Renal cortical epithelial cell (primary cell): ENCODE results near the gene IP6K1. TPM values are rescaled to one million over a fixed set of nuclear protein-coding genes. Genes with fewer than 3 reads are reported as not detected.
"Not testable (repeated sequence)": the region's sequence is repeated elsewhere in the genome, so short reads cannot be mapped to it uniquely, and the experiment has no call there.

ENCODE experiments used
- DNase-seq: peaks from one replicate; pipeline ENCODE4 v3.0.0-alpha.2; 2011; ENCODE audit warnings: low read depth
- total RNA-seq: library from RNA; depleted of rRNA; stranded (reverse); fragments of >200 nt; gene quantifications from 2 replicates; pipeline ENCODE4 v1.2.3, GENCODE V29; 2014

IP6K1 gene
- total RNA-seq, 1 donor from 2014 or later = 78.5 TPM

DNA sequence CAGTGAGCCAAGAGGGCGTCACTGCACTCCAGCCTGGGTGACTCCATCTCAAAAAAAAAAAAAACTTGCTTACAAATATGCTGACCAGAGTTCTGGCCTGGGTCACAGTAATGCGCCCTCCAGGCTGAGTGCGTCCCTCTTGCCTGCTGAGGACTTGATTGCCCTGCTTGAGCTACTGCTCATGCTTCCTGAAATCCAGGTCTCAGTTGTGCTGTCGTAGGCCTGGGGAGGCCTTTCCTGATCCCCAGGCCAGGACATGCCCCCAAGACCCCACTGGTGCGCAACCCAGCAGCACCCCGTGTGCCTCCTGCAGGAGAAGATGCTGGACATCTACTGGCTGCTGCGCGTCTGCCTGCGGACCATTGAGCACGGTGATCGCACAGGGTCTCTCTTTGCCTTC, 74.2 kb downstream of the IP6K1 start:
- no peak for DNase-seq

DNA sequence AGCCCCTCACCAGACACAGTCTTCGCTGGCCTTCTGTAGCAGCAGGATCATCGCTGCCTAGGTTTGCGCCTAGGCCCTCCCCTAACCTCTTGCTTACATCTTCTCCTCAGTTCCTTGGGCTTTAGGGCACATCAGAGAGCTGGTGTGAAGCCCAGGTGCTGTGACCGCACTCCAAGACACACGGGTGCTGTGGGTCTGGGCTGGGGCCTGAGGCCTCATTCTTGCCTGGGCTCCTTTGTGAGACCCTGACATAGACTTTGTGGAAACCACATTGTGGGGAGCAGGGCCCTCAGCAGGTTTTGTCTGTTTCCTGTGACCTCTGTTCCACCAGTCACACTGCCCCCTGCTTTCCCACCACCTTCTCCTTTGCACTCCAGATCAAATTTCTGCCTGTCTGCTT, 74.9 kb downstream of the IP6K1 start:
- no peak for DNase-seq

DNA sequence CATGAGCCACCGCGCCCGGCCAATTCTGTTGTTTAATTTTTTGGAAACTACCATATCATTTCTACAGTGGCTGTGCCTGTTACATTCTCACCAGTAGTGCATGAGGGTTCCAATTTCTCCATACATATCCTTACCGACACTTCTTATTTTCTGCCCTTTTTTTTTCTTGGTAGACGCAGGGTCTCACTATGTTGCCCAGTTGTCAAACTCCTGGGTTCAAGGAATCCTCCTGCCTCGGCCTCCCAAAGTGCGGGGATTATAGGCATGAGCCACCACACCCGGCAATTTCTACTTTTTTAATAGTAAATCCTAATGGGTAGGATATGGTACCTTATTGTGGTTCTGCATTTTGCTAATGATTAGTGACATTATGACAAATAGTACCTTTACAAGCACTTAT, 76.5 kb downstream of the IP6K1 start:
- DNase-seq = no peak

DNA sequence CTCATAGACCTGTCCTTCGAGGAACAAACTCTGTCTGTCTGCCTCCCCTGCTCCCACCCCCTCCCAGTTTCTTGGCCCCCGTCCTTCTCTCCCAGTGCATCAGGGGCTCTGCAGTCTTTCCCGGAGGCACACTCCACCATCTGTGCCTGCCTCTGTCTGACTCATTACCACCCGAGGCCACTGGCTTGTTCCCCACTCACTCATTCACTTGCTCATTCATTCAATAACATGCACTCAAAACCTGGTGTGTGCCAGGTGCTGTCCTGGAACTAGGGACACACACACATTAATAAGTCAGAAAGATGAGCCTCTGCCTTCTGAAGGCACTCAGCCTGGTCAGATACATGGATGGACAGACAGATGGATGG, 79.2 kb downstream of the IP6K1 start:
- DNase-seq = no peak

DNA sequence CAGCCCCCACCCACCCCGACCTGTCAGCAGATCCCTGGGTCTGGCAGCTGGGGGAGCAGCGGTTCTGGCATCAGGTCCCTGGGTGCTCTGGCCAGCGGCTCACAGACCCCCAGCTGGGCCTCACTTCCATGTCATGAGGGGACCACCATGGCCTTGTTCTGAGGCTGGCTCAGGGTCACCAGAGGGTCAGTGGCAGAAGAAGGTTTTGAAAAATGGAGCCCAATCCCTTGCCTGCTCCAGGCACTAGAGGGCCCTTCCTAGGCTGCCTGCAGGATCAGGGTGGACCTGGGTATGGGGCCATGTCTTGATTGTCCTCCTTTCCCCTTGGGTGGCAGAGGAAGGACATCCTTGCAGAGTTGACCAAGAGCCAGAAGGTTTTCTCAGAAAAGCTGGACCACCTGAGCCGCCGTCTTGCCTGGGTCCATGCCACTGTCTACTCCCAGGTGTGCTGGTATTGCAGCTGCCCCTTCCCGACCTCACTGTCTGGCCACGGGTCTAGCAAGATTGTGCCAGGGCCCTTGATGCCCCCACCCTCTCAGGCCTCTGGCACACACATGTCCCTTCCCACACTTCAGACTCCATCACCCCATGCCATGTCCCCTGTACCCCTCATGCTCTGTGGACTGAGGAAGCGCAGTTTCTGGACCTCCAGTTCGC, 79.8 kb downstream of the IP6K1 start:
- no peak for DNase-seq

DNA sequence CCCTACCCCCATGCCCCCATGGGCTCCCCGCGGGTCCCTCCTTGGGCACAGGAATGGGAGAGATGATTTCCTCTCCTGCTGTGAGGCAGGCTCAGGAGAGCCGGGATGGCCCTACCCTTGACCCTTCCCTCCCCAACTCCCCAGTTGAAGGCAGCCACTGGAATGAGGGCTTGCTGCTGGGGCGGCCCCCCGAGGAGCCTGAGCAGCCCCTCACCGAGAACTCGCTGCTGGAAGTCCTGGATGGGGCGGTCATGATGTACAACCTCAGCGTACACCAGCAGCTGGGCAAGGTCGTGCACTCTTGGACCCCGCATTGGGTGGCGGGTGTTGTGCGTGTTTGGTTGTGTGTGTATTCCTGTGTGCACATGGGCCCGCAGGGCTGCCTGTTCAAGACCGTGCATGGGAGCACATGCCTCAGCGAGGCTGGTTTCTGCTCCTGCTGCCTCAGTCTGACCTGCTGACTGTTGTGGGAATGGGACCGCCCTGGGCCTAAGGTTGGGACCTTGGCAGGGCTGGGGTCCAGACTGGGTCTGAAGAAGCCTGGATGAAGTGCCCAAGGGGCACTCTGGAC, 80.9 kb downstream of the IP6K1 start:
- DNase-seq = no peak

DNA sequence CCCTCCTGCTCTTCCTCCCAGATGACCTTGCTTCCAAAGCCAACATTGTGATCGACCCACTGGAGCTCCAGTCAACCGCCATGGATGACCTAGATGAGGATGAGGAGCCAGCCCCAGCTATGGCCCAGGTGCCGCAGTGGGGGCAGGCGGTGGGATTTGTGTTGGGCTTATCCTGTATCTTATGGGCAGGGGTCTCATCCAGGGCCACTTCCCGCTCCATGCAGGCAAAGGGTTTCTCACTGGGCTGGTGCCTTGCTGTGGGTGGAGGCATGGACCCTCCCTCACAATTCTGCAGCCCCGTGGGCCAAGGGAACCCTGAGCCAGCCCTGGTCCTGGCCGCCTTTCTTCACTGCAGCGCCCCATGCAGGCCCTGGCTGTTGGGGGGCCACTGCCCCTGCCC, 81.7 kb downstream of the IP6K1 start:
- no peak for DNase-seq

DNA sequence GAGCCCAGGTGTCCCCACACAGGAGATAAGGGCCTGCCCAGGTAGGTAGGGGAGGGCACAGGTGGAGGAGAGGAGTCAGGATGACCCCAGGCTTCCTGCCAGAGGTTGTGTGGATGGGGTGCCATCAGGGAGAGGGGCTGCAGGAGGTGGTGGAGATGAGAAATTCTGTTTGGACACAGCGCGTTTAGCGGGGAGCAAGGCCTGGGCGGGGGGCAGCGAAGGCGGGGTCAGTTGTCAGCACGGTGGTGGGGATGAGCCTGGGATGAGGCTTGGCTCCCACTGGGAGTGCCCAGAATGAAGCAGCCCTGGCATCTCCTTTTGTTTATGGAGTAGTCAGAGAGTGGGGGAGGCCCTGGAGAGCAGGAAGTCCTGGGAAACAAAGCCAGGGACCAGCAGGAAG, 82.4 kb downstream of the IP6K1 start:
- no peak for DNase-seq

DNA sequence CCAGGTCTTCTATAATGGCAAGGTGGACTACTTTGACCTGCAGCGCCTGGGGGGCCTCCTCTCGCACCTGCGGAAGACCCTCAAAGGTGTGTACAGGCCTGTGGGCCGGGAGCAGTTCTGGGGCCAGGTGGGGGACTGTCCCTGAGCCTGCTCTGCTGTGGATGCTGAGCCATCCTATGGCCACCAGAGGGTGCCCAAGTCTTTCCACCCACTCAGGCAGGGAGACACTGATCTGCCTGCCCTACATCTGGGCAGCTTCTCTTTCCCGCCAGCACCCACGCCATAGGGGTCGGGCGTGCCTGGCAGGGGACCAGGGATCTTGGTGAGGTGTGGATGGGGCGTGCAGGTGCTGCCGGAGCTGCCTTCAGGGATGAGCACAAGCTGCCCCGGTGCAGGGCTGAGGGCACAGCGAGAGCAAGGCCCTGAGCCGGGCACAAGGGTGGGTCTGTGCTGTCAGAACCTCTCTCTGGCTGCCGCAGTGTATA, 82.9 kb downstream of the IP6K1 start:
- peak; percentile 47 for DNase-seq

DNA sequence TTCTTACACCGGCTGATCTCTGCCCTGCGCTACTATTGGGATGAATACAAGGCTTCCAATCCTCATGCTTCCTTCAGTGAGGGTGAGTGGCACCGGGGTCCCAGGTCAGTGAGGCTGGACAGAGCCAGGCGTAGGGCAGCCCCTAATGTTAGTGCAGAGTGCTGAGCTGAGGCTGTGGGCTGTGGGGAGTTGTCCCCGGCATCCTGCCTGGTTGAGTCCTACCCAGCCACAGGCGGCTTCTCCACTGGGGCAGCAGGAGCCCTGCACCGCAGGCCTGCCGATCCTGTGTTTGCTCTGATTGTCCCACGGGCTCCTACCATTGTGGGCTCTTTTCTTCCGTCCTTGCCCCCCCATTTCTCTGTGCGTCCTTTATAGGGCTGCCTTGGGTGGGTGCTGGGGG, 83.7 kb downstream of the IP6K1 start:
- DNase-seq = no peak

DNA sequence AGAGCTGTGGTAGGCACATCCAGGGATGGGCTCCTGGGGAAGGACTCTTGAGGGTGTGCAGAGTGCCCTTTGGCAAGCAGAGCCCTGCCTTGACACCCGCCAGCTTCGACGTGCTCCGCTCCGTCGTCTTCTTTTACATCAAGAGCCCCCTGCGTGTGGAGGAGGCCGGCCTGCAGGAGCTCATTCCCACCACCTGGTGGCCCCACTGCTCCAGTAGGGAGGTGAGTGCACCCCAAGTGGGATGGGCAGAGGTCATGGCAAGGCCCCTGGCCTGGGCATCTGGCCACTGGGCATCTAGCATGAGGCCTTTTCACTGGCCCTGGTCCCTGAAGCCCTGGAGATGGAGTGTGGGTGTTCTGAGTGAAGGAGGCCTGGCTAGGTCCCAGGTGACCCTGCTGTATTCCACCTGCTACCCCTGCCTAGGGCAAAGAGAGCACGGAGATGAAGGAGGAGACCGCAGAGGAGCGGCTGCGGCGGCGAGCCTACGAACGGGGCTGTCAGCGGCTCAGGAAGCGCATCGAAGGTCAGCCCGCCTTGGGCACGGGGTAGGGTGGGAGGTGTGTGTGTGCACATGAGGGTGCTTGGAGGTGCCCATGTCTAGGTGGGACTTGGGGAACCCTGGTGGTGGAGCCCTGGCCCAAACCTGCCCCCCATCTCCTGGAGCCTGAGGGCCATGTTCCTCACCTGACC, 84.8 kb downstream of the IP6K1 start:
- no peak for DNase-seq

DNA sequence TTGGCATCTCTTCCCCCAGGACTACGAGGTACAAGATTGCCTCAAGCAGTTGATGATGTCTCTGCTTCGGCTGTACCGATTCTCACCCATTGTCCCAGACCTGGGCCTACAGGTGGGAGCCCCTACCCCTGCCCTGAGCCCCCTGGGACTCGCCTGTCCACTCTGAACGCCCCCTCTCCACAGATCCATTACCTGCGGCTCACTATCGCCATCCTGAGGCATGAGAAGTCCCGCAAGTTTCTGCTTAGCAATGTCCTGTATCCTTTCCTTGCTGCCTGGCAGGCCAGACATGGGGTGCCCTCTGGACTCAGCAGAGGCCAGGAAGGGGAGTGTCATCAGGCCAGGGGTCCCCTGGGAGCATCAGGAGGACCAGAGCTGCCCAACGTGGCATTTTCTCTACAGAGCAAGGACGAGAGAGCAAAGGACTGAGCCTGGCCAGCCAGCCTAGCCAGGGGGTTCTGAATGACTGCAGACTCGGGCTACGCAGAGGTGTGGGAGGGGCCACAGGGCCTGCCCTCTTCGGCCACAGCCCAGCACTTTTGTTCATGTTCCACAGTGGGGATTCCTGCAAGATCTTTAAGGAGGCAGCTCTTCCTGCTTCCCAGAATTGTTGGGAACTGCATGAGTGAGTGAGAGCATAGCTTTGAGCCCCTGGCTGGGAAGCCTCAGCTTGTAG, 85.8 kb downstream of the IP6K1 start:
- no peak for DNase-seq

DNA sequence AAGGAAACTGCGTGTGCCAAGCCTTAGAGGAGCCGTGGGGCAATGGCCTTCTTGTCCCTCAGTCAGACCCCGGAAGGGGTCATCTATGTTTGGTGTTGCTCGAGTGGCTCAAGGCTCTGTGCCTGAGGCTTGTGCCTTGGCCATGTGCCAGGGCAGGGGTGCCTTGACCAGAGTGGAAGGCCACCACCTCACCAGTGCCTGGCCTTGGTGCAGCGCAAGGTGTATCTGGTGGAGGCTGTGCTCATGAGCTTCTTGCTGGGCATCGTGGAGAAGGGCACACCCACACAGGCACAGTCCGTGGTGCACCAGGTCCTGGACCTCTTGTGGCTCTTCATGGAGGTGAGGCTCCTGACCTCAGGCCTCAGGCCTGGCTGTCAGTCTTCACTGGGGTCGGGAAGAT, 86.3 kb downstream of the IP6K1 start:
- no peak for DNase-seq

DNA sequence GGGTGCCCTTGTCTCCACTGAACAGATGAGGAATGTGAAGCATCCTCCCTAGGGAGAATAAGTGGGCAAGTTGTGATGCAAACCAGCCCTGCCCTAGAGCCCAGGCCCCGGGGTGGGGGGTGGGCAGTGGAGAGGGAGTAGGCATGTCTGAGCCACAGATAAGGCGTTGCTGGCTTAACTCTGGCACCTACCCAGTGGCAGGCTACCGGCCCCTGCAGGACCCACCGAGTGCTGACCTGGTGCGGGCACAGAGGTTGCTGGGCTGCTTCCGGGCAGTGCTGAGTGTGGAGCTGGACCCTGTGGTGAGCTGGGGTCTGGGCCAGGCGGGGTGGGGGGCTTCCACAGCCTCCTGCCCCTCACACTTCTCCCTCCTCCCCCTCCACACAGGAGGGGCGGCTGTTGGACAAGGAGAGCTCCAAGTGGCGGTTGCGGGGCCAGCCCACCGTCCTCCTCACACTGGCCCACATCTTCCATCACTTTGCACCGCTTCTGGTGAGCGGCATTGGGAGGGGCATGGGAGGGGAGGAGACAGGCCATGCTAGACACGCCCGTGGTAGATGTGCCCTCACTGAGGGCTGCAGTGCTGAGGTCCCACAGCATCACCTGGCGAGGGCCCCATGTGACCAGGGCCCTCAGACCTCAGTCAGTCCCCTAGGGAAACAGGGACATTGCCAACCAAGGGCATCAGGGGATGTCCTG, 86.9 kb downstream of the IP6K1 start:
- DNase-seq = no peak

DNA sequence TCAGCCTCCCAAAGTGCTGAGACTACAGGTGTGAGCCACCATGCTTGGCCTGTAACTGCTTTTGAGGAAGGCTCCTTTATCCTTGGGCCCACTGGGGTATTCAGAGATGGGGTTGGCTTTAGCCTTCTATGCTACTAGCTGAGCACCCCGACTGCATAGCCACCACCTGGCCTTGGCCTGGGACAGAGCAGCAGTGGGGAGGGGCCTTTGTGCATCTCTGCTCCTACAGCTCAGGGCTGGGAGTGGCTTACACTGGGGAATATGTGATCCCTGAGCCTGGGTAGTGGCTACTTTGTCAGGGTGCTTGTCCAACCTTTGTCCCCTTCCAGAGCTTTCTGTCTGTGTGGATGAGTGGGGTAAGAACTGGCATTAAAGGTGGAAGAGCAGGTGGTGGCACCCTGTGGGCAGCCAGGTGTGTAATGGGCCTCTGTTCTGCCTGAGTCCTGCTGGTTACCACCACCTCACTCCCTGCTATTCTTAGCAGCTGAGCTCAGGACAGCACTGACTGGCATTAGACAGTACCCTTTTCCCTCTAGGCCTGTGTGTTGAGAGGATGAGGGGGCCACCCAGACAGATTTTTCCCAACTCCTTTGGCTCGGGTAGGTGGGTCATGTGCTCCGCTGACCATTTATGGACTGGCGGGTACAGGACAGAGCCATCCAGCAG, 90.9 kb downstream of the IP6K1 start:
- not testable (repeated sequence) for DNase-seq

DNA sequence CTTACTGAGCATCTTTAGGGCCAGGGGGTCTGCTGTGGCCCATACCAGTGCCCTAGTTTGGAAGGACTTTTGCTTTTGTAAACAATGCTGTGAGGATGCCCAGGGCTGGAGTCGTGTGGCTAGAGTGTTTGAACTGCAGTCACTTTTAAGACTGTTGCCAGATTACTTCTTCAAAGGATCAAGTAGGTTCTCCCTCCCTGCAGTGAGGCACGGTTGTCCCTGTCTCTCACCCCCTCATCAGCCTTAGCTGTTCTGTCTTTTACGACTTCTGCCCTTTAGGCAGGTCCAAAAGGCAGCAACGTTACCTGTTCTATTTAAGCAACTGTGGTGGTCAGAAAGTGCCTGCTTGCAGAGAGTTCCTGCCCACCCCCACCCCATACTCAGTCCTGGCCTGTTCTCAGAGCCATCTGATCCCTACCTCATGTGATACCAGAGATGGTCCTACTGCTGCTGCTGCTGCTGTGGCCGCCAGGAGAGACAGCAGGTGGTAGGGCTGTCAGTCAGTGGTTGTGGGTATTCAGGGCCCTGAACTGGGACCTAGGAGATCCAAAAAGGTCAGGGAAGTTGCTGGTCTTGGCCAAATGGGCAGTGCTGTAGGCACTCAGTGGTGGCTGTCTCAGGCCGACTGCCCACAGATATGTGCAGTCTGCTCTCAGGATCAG, 91.8 kb downstream of the IP6K1 start:
- not testable (repeated sequence) for DNase-seq

DNA sequence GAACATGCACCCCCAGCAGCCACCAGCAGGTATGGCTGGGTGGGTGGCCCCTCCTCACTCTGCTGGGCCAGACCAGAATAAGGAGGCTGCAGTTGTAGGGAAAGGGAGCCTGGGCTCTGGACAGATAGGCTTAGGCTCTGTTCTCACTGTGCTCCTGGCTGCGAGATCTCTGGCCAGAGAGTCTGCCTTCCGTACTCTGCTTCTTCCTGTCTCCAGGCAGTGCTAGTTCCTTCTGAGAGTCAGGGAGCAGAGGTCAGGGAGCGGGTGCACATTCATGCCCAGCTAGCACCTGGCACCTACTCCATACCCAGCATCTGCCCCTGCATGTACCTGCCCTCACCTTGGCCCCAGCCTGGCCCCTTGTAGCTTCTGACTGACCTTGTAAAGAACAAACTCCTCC, 94.9 kb downstream of the IP6K1 start:
- not testable (repeated sequence) for DNase-seq

DNA sequence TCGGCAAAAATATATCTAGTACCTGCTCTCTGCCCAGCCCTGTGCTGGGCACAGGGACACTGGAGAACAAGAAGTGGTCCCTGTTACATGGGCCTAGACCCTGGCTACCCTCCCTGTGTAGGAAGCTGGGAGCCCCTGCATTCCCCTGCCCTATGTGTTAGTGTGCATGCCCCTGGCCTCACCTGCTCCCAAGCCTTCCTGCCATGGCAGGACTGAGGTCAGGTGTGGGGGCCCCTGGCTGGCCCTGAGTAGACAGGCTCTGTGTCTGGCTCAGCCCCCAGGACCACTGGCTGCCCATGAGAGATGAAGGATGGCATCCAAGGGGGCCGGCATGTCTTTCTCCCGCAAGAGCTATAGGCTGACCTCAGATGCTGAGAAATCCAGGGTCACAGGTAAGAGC, 95.5 kb downstream of the IP6K1 start:
- not testable (repeated sequence) for DNase-seq

DNA sequence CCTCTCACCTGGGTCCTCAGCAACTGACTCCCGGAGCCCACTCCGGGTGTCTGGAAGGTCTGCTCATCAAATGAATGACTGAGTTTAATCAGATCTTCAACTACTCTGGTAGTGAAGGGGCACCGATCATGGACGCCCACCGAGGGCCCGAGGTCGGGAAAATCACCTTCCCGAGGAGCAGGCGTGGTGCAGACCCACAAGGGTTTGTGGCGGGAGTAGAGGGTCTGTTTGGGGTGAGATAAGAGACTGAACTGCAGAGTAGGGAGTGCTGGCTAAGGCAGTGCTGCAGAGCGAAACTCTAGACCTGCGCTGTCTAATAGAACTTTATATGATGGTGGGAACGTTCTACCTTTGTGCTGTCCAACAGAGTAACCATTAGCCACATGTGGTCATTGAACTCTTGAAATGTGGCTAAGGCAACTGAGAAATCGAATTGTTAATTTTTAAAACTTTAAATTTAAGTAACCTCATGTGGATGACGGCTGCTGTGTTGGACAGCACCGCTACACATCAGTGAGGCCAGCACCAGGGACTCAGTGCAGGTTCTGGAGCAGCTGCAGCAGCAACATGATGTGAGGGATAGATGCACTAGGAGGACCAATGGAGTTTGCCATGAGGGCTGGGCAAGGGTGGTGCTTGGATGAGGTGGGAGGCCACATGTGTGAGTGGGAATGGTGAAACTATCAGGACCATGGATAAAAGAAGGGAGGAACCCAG, 96.3 kb downstream of the IP6K1 start:
- DNase-seq = not testable (repeated sequence)
